Spleen (tissue), 7 donors: ENCODE results near the gene TXNRD2.

Source experiments
- POLR2A ChIP-seq, 3 donors: fragments of 450-650 bp; IDR thresholded peaks; one replicate each; pipeline ENCODE4 v1.5.1; 2017; ENCODE audit warnings: antibody characterized with exemption in 3 of 3, mild to moderate bottlenecking in 1 of 3
- POLR2AphosphoS5 ChIP-seq, 3 donors: sonication (generic); formaldehyde crosslinking; IDR thresholded peaks; one replicate each; pipeline ENCODE4 v1.5.1; 2017; ENCODE audit warnings: antibody characterized with exemption in 3 of 3
- TF ChIP-seq, protein P1 (sequence below), 11 experiments: fragments of 200-600 bp in 7 of 11; fragments of 450-650 bp in 4 of 11; sonication (generic) in 4 of 11; IDR thresholded peaks in 8 of 11; conservative IDR thresholded peaks in 3 of 11; 1 replicate in 7 of 11; 2 replicates in 4 of 11; pipeline versions ENCODE4 v1.4.0 to v1.8.0; 2016 to 2021; ENCODE audit warnings: antibody characterized with exemption in 11 of 11, inconsistent platforms in 4 of 11, mild to moderate bottlenecking in 1 of 11
- donor health status: DM: no; HTN: no; CAD: no; lungs with moderate emphysema.
- donor health status: DM: no; HTN: no; CAD: no.
- donor health status: DM: no; HTN: no; CAD: no.

DNA sequence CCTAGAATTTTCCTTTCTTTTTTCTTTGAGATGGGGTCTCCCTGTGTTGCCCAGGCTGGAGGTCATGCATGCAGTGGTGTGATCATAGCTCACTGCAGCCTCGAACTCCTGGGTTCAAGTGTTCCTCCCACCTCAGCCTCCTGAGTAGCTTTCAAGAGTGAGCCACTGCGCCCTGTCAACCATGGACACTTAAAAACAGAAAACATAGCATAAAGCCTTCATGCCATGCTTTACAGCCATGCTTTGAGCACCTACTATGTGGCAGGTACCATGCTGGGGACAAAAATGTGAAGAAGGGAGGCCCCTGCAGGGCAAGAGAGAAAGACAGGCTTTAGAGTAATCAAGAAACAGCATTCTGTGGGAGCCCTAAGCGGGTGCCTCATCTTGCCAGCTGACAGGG, 73.3 kb downstream of the TXNRD2 start:
- TF ChIP-seq, protein P1, sequence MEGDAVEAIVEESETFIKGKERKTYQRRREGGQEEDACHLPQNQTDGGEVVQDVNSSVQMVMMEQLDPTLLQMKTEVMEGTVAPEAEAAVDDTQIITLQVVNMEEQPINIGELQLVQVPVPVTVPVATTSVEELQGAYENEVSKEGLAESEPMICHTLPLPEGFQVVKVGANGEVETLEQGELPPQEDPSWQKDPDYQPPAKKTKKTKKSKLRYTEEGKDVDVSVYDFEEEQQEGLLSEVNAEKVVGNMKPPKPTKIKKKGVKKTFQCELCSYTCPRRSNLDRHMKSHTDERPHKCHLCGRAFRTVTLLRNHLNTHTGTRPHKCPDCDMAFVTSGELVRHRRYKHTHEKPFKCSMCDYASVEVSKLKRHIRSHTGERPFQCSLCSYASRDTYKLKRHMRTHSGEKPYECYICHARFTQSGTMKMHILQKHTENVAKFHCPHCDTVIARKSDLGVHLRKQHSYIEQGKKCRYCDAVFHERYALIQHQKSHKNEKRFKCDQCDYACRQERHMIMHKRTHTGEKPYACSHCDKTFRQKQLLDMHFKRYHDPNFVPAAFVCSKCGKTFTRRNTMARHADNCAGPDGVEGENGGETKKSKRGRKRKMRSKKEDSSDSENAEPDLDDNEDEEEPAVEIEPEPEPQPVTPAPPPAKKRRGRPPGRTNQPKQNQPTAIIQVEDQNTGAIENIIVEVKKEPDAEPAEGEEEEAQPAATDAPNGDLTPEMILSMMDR (IDR thresholded peaks at IDR 0.05 in 8 of 11, conservative IDR thresholded peaks at IDR 0.05 in 3 of 11) = no peak
- TF ChIP-seq POLR2AphosphoS5 (IDR thresholded peaks at IDR 0.05) = no peak
- TF ChIP-seq POLR2A (IDR thresholded peaks at IDR 0.05) = no peak
